AG04449 (cell line): ENCODE results near the gene ATP8B1.
"Not testable (repeated sequence)": the region's sequence is repeated elsewhere in the genome, so short reads cannot be mapped to it uniquely, and the experiment has no call there.

Source experiments
- CTCF ChIA-PET: fragments of 350-600 bp; formaldehyde crosslinking; extraction: SDS; loops from one replicate; lab custom pipeline; 2021; ENCODE audit warnings: antibody characterized with exemption; lab: Yijun Ruan, JAX
- POLR2A ChIA-PET: fragments of 400-600, 350-600 bp; formaldehyde crosslinking; extraction: SDS; loops from one replicate; lab custom pipeline; 2020; ENCODE audit warnings: antibody characterized with exemption, inconsistent platforms; lab: Yijun Ruan, JAX
- DNase-seq: peaks from one replicate; pipeline ENCODE4 v3.0.0-alpha.2; 2010; ENCODE audit warnings: low read depth, low spot score
- H3K4me3 ChIP-seq: 2 replicates; pipeline ENCODE4 v1.5.1; 2011; ENCODE audit warnings: low read depth, mild to moderate bottlenecking, control low read depth, low read length
- TF ChIP-seq, protein P1 (sequence below): IDR thresholded peaks from one replicate; pipeline ENCODE4 v1.5.1; 2011; ENCODE audit warnings: mild to moderate bottlenecking, moderate library complexity, low read length, control low read depth, inconsistent platforms; ENCODE audit not compliant: insufficient read depth; ENCODE audit errors: missing control alignments

The ATP8B1 gene

DNA sequence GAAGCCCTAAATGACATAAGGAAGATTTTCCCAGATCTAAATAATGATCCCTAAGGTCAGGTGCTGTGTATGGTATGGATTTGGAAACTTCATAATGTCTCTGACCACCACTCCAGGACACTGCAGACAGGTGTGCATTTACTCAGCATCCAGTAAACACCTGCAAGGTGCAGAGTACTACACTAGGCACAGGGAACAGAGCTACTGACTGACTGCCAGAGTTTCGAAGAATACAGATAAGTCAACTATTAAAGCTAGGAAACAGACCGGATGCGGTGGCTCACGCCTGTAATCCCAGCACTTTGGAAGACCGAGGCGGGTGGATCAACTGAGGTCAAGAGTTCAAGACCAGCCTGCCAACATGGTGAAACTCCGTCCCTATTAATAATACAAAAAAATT is 65.0 kb downstream of the ATP8B1 start:
- ChIA-PET CTCF (no interaction called here), POLR2A (interaction anchor here (0.6 to 1.3 kb wide), 3 partner anchors 9 to 69 kb away, joined by 3 to 4 read pairs (median 3); no protein-coding TSS in a partner anchor)
- H3K4me3 ChIP-seq = peak overlapping the region; percentile 2; the same call in 1 of the 2 replicates
- TF ChIP-seq, protein P1, sequence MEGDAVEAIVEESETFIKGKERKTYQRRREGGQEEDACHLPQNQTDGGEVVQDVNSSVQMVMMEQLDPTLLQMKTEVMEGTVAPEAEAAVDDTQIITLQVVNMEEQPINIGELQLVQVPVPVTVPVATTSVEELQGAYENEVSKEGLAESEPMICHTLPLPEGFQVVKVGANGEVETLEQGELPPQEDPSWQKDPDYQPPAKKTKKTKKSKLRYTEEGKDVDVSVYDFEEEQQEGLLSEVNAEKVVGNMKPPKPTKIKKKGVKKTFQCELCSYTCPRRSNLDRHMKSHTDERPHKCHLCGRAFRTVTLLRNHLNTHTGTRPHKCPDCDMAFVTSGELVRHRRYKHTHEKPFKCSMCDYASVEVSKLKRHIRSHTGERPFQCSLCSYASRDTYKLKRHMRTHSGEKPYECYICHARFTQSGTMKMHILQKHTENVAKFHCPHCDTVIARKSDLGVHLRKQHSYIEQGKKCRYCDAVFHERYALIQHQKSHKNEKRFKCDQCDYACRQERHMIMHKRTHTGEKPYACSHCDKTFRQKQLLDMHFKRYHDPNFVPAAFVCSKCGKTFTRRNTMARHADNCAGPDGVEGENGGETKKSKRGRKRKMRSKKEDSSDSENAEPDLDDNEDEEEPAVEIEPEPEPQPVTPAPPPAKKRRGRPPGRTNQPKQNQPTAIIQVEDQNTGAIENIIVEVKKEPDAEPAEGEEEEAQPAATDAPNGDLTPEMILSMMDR = no peak
- no peak for DNase-seq

DNA sequence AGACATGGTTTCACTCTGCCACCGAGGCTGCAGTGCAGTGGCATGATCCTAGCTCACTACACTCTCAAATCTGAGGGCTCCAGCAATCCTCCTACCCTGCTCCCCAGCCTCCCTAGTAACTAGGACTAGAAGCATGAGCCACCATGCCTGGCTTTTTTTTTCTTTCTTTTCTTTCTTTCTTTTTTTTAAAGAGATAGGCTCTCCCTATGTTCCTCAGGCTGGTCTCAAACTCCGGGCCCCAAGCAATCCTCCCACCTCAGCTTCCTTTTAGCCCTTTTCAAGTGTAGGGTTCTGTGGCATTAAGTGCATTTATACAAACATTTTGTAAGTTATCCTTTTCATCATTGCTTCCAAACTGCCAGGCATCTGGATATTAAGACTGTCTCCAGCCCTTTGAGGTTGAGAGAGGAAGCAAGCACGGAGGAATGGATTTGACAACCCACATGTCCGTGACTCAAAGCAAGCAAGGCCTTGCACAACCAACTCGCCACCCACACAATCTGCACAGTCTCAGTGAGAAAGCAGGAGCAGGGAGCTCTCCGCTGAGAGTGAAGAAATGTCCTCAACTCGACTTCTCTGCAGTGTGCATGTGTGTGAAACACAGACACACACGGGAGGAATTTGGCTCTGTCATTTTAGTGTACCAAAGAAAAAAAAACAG is 65.6 kb downstream of the ATP8B1 start:
- TF ChIP-seq, protein P1 = no peak
- ChIA-PET CTCF (no interaction called here), POLR2A (interaction anchor here (0.6 to 1.3 kb wide), 3 partner anchors 9 to 69 kb away, joined by 3 to 4 read pairs (median 3); no protein-coding TSS in a partner anchor)
- peak; percentile 95 for DNase-seq
- peak overlapping the region; percentile 22 for H3K4me3 ChIP-seq

DNA sequence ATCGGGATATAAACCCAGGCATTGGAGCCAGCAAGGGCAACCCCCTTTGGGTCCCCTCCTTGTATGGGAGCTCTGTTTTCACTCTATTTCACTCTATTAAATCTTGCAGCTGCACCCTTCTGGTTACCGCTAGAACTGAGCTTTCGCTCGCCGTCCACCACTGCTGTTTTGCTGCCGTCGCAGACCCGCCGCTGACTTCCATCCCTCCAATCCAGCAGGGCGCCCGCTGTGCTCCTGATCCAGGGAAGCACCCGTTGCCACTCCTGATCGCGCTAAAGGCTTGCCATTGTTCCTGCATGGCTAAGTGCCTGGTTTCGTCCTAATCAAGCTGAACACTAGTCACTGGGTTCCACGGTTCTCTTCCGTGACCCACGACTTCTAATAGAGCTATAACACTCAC is 68.1 kb downstream of the ATP8B1 start:
- DNase-seq, CTCF ChIA-PET, H3K4me3 ChIP-seq, POLR2A ChIA-PET: not testable (repeated sequence)

DNA sequence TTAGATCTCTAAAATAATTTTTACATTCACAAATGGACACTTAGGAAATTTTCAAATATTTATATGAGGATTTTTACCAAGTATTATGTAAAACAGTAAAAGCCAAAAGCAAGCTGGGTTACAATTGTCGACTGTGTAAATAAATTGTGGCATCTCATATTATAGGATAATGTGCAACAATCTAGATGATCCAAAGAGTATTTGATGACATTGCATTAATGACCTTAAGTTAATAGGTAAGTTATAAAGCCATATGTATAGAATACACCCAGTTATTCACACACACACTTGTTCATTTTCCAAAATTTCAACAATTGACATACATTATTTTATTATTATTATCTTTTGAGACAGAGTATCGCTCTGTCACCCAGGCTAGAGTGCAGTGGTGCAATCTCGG is 69.3 kb downstream of the ATP8B1 start:
- TF ChIP-seq, protein P1 = no peak
- ChIA-PET POLR2A (no interaction called here), CTCF (no interaction called here)
- no peak overlapping the region for H3K4me3 ChIP-seq
- no peak for DNase-seq

DNA sequence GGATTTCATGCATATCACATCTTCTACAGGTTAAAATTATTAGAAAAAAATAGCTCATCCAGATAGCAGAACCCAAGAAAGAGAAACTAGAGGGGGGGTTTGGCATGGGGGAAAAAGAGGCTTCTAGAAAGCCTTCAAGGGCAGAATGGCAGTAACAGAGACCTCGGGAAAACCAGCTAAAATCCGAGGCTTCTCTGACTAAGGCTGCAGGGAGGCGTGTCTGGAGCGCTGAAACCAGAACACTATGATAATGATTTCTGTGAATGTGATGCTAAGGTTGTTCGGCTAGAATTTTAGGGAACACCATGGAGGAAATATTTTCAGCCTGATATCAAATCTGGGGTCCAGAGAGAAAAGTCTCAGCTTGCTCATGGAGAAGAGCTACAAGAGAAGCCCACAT is 73.0 kb downstream of the ATP8B1 start:
- POLR2A ChIA-PET = no interaction called here
- DNase-seq = no peak

DNA sequence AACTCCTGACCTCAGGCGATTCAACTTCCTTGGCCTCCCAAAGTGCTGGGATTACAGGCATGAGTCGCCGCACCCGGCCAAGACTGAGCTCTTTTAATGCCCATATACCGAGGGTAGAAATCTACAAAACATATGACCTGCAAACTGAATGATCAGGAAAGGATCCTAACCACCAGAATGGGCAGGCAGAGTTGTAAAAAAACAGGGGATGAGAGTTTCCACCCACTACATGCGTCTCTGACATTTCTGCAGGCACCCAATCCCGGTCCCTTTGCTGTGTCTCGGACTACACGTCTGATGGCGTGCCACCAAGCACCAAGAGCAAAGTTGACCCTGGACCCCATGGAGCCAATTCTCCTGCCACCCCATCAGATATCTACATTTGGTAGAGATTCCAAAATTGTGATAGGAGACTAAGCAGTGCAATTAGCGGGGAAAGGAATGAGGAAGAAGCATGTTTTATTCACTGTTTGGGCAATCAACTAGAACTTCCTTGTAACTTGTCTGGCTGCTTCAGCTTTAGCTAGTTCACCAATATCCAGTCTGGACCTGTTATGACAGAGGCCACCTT is 74.1 kb downstream of the ATP8B1 start:
- no peak overlapping the region for H3K4me3 ChIP-seq
- ChIA-PET CTCF (interaction anchor here (1.1 kb wide), 1 partner anchor 75 kb away, joined by 3 read pairs; the partner anchor contains the start of gene ATP8B1), POLR2A (interaction anchor here (0.9 kb wide), 1 partner anchor 9 kb away, joined by 3 read pairs; no protein-coding TSS in a partner anchor)
- TF ChIP-seq, protein P1 = no peak
- DNase-seq = no peak

More for the DNA sequence above, 73.0 kb downstream of the ATP8B1 start:
- CTCF ChIA-PET = interaction anchor here (0.8 kb wide), 1 partner anchor 152 kb away, joined by 3 read pairs; no protein-coding TSS in a partner anchor
- H3K4me3 ChIP-seq = peak overlapping the region; percentile 24; the same call in 1 of the 2 replicates
- TF ChIP-seq, protein P1 = no peak
